AG04449 (cell line): ENCODE data around the gene MRPS21.

Experiments
- CTCF ChIA-PET: fragments of 350-600 bp; formaldehyde crosslinking; extraction: SDS; loops from one replicate; lab custom pipeline; 2021; ENCODE audit warnings: antibody characterized with exemption; lab: Yijun Ruan, JAX
- POLR2A ChIA-PET: fragments of 400-600, 350-600 bp; formaldehyde crosslinking; extraction: SDS; loops from one replicate; lab custom pipeline; 2020; ENCODE audit warnings: antibody characterized with exemption, inconsistent platforms; lab: Yijun Ruan, JAX
- DNase-seq: peaks from one replicate; pipeline ENCODE4 v3.0.0-alpha.2; 2010; ENCODE audit warnings: low read depth, low spot score
- H3K4me3 ChIP-seq: 2 replicates; pipeline ENCODE4 v1.5.1; 2011; ENCODE audit warnings: low read depth, mild to moderate bottlenecking, control low read depth, low read length
- CTCF ChIP-seq: IDR thresholded peaks from one replicate; pipeline ENCODE4 v1.5.1; 2011; ENCODE audit warnings: mild to moderate bottlenecking, moderate library complexity, low read length, control low read depth, inconsistent platforms; ENCODE audit not compliant: insufficient read depth; ENCODE audit errors: missing control alignments

Gene MRPS21

GRCh38 chr1:150293433-150294253 lies at the start of gene MRPS21:
Gene MRPS21, plus strand, starts transcription at chr1:150293861. Its CDS starts 506 bp downstream, at chr1:150294367.
- ChIA-PET CTCF (interaction anchor here (0.6 kb wide), 1 partner anchor 38 kb away, joined by 3 read pairs; no protein-coding TSS in a partner anchor), POLR2A (no interaction called here)
- H3K4me3 ChIP-seq, result peak within 1 kb of the TSS; percentile 97

GRCh38 chr1:150249936-150250335 lies 43.7 kb upstream of the MRPS21 start:
- H3K4me3 ChIP-seq, result no peak overlapping the region
- ChIA-PET POLR2A (no interaction called here), CTCF (interaction anchor here (3.3 to 16.5 kb wide), 2 partner anchors 11 to 28 kb away, joined by 9 to 623 read pairs; partner anchors contain the start of genes APH1A, C1orf54 and CIART)
- TF ChIP-seq CTCF, result no peak
- DNase-seq, result no peak

More at GRCh38 chr1:150293433-150294253, at the start of gene MRPS21:
- no peak for TF ChIP-seq CTCF
- no peak for DNase-seq

GRCh38 chr1:150256198-150256553 lies 37.5 kb upstream of the MRPS21 start:
- no peak for DNase-seq
- ChIA-PET CTCF (interaction anchor here (0.8 to 16.5 kb wide), 36 partner anchors 9 to 552 kb away, joined by 3 to 623 read pairs (median 4); partner anchors contain the start of genes APH1A, C1orf54, CIART and PRPF3), POLR2A (interaction anchor here (1.3 to 2.6 kb wide), 3 partner anchors 13 to 25 kb away, joined by 5 to 11 read pairs (median 9); partner anchors contain the start of genes APH1A and C1orf54)
- TF ChIP-seq CTCF, result no peak
- H3K4me3 ChIP-seq, result no peak overlapping the region; the same call in 1 of the 2 replicates

- no peak for TF ChIP-seq CTCF
- POLR2A ChIA-PET, result interaction anchor here (1.1 to 2.6 kb wide), 4 partner anchors 12 to 26 kb away, joined by 3 to 11 read pairs (median 7); partner anchors contain the start of genes APH1A, C1orf54 and CIART
- CTCF ChIA-PET, result interaction anchor here (1.0 to 16.5 kb wide), 34 partner anchors 8 to 370 kb away, joined by 3 to 623 read pairs (median 5); partner anchors contain the start of genes APH1A, C1orf54, CIART and PRPF3
- DNase-seq, result no peak
- H3K4me3 ChIP-seq, result no peak overlapping the region; the same call in 1 of the 2 replicates
Measured at GRCh38 chr1:150256554-150257341, 36.9 kb upstream of the MRPS21 start.

GRCh38 chr1:150257624-150258585 lies 35.8 kb upstream of the MRPS21 start, which contains the start of gene CA14:
Gene CA14, plus strand, starts transcription at chr1:150257774. Its CDS starts 355 bp downstream, at chr1:150258129.
- ChIA-PET CTCF (interaction anchor here (16.5 kb wide), 1 partner anchor 20 kb away, joined by 623 read pairs; the partner anchor contains the start of genes APH1A, C1orf54 and CIART), POLR2A (interaction anchor here (0.6 to 2.6 kb wide), 5 partner anchors 11 to 25 kb away, joined by 3 to 11 read pairs (median 5); partner anchors contain the start of genes C1orf54 and CIART)
- no peak within 1 kb of the TSS; the same call in 1 of the 2 replicates for H3K4me3 ChIP-seq
- no peak for TF ChIP-seq CTCF
- no peak for DNase-seq
